Stomach (tissue), 4 donors: ENCODE results near the gene RSPRY1.
A peak's percentile ranks its signal among the peaks of the same experiment; 100 is the strongest.

ENCODE experiments used
- POLR2A ChIP-seq, 4 donors: fragments of 450-650 bp; IDR thresholded peaks; one replicate each; pipeline ENCODE4 v1.6.1; 2016; ENCODE audit warnings: antibody characterized with exemption in 4 of 4, control low read depth in 2 of 4, mild to moderate bottlenecking in 1 of 4, moderate library complexity in 1 of 4
- POLR2AphosphoS5 ChIP-seq, 3 donors: sonication (generic); formaldehyde crosslinking; IDR thresholded peaks; one replicate each; pipeline ENCODE4 v1.6.1; 2016; ENCODE audit warnings: antibody characterized with exemption in 3 of 3
- TF ChIP-seq, protein P1 (sequence below), 7 experiments: fragments of 450-650 bp in 4 of 7; fragments of 200-600 bp in 3 of 7; sonication (generic) in 3 of 7; IDR thresholded peaks; one replicate each; pipeline ENCODE4 v1.5.1; 2016 to 2019; ENCODE audit warnings: antibody characterized with exemption in 7 of 7, control low read depth in 2 of 7, mild to moderate bottlenecking in 1 of 7

DNA sequence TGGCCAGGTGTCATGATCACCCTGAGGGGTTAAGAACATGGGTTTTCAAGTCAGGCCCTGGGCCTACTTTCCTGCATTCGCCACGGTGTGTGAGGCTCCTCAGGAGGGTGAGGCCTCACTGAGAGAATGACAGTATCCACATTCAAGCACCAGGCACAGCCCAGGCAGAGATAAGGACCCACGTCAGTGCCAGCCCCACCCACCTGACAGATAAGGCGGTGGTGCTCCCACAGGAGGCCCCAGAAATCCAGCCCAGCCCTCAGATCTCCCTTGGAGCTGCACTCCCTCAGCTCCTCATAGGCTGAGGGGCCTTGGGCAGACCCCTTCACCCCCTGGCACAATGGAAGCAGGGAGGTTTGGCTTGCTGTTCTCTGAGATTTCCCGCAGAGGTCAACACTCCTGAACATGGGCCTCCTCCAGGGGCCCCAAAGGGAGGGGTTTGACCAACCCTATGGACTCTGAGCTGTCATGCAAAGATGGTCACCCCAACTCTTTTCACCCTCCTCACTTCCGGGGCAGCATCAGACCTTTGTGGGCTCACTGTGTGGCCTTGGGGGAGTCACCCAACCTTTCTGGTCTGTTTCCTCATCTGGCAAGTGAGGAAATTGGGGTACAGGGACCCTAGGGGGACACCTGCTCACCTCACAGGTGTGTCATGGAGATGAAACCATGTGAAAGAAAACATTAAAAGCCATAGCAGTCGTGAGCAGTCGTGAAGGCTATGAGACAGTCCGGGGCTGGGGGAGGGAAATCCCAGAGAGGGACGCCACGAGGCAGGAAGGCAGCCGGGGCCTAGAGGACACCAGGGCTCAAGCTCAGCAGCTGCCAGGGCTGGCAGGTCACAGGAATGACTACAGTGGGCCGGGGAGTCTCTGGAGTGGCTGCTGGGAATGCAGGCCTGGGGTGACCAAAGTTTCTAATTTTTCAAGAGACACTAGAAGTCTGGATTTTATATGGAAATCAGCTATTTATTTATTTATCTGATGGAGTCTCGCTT, 83.0 kb downstream of the RSPRY1 start:
- TF ChIP-seq, protein P1, sequence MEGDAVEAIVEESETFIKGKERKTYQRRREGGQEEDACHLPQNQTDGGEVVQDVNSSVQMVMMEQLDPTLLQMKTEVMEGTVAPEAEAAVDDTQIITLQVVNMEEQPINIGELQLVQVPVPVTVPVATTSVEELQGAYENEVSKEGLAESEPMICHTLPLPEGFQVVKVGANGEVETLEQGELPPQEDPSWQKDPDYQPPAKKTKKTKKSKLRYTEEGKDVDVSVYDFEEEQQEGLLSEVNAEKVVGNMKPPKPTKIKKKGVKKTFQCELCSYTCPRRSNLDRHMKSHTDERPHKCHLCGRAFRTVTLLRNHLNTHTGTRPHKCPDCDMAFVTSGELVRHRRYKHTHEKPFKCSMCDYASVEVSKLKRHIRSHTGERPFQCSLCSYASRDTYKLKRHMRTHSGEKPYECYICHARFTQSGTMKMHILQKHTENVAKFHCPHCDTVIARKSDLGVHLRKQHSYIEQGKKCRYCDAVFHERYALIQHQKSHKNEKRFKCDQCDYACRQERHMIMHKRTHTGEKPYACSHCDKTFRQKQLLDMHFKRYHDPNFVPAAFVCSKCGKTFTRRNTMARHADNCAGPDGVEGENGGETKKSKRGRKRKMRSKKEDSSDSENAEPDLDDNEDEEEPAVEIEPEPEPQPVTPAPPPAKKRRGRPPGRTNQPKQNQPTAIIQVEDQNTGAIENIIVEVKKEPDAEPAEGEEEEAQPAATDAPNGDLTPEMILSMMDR (IDR thresholded peaks at IDR 0.05), result no peak
- peak; percentile 7 to 98 (median 97) for TF ChIP-seq POLR2AphosphoS5 (IDR thresholded peaks at IDR 0.05)
- TF ChIP-seq POLR2A (IDR thresholded peaks at IDR 0.05), result peak in 2 of 4 donors; percentile 74 to 80
